ENCODE measurements around the gene ABCD3.
"Not testable (repeated sequence)": the region's sequence is repeated elsewhere in the genome, so short reads cannot be mapped to it uniquely, and the experiment has no call there.

ABCD3 gene

GRCh38 chr1:94416901-94417727 lies 1.1 kb upstream of the ABCD3 start:
- peak; percentile 98 for DNase-seq (ENCODE audit: low spot score)

- DNase-seq (ENCODE audit: low spot score), result no peak
Measured at GRCh38 chr1:94417728-94417977, 536 bp upstream of the ABCD3 start.

- peak; percentile 66 for DNase-seq (ENCODE audit: low spot score)
Measured at GRCh38 chr1:94418664-94419655, 771 bp downstream of the ABCD3 start.

- DNase-seq (ENCODE audit: low spot score), result no peak
Measured at GRCh38 chr1:94422115-94422820, 4.1 kb downstream of the ABCD3 start.

GRCh38 chr1:94425821-94426484 lies 7.8 kb downstream of the ABCD3 start:
- DNase-seq (ENCODE audit: low spot score), result no peak

GRCh38 chr1:94426485-94426870 lies 8.3 kb downstream of the ABCD3 start:
- DNase-seq (ENCODE audit: low spot score), result not testable (repeated sequence)

GRCh38 chr1:94428441-94428840 lies 10.3 kb downstream of the ABCD3 start:
- DNase-seq (ENCODE audit: low spot score), result no peak

- not testable (repeated sequence) for DNase-seq (ENCODE audit: low spot score)
Measured at GRCh38 chr1:94428927-94429528, 10.8 kb downstream of the ABCD3 start.

- not testable (repeated sequence) for DNase-seq (ENCODE audit: low spot score)
Measured at GRCh38 chr1:94430066-94430465, 11.9 kb downstream of the ABCD3 start.

- DNase-seq (ENCODE audit: low spot score), result no peak
Measured at GRCh38 chr1:94433866-94434265, 15.7 kb downstream of the ABCD3 start.

- DNase-seq (ENCODE audit: low spot score), result no peak
Measured at GRCh38 chr1:94434365-94435045, 16.3 kb downstream of the ABCD3 start.

- DNase-seq (ENCODE audit: low spot score), result no peak
Measured at GRCh38 chr1:94438692-94439276, 20.6 kb downstream of the ABCD3 start.

- no peak for DNase-seq (ENCODE audit: low spot score)
Measured at GRCh38 chr1:94440088-94440487, 21.9 kb downstream of the ABCD3 start.

GRCh38 chr1:94443067-94443466 lies 24.9 kb downstream of the ABCD3 start:
- not testable (repeated sequence) for DNase-seq (ENCODE audit: low spot score)

GRCh38 chr1:94444819-94445218 lies 26.6 kb downstream of the ABCD3 start:
- DNase-seq (ENCODE audit: low spot score), result not testable (repeated sequence)

GRCh38 chr1:94445733-94446132 lies 27.5 kb downstream of the ABCD3 start:
- DNase-seq (ENCODE audit: low spot score), result not testable (repeated sequence)

- not testable (repeated sequence) for DNase-seq (ENCODE audit: low spot score)
Measured at GRCh38 chr1:94446177-94446576, 28.0 kb downstream of the ABCD3 start.

- not testable (repeated sequence) for DNase-seq (ENCODE audit: low spot score)
Measured at GRCh38 chr1:94448741-94449140, 30.6 kb downstream of the ABCD3 start.

GRCh38 chr1:94456736-94457135 lies 38.5 kb downstream of the ABCD3 start:
- DNase-seq (ENCODE audit: low spot score), result no peak

- no peak for DNase-seq (ENCODE audit: low spot score)
Measured at GRCh38 chr1:94462606-94463005, 44.4 kb downstream of the ABCD3 start.
